ENCODE results near the gene FOXM1. TPM values are rescaled to one million over a fixed set of nuclear protein-coding genes. Genes with fewer than 3 reads are reported as not detected.

The FOXM1 gene
- total RNA-seq, 1 donor from 2014 or later, result 8.1 TPM

GRCh38 chr12:2854669-2855453 lies 22.1 kb downstream of the FOXM1 start:
- Histone ChIP-seq H3K4me1 (no peaks in the 10 kb centered on the region), H3K27ac (no peak overlapping the region), H3K27me3 (no peaks in the 10 kb centered on the region), H3K36me3 (no peaks in the 10 kb centered on the region), H3K4me3 (no peak overlapping the region), H3K9me3 (no peaks in the 10 kb centered on the region)
- TF ChIP-seq POLR2AphosphoS5 (IDR thresholded peaks at IDR 0.05; ENCODE audit: insufficient read depth in 1 of 2, low read depth in 1 of 2), result no peak
- TF ChIP-seq, protein P1, sequence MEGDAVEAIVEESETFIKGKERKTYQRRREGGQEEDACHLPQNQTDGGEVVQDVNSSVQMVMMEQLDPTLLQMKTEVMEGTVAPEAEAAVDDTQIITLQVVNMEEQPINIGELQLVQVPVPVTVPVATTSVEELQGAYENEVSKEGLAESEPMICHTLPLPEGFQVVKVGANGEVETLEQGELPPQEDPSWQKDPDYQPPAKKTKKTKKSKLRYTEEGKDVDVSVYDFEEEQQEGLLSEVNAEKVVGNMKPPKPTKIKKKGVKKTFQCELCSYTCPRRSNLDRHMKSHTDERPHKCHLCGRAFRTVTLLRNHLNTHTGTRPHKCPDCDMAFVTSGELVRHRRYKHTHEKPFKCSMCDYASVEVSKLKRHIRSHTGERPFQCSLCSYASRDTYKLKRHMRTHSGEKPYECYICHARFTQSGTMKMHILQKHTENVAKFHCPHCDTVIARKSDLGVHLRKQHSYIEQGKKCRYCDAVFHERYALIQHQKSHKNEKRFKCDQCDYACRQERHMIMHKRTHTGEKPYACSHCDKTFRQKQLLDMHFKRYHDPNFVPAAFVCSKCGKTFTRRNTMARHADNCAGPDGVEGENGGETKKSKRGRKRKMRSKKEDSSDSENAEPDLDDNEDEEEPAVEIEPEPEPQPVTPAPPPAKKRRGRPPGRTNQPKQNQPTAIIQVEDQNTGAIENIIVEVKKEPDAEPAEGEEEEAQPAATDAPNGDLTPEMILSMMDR (IDR thresholded peaks at IDR 0.05), result no peak
- DNase-seq (ENCODE audit: extremely low spot score in 2 of 2), result no peak
- intact Hi-C loops (cut with DNase I), result no loop called here

GRCh38 chr12:2853626-2854025 lies 23.3 kb downstream of the FOXM1 start:
- no peak for DNase-seq (ENCODE audit: extremely low spot score in 2 of 2)
- H3K27me3 ChIP-seq, result no peaks in the 10 kb centered on the region
- TF ChIP-seq, protein P1 (IDR thresholded peaks at IDR 0.05), result peak; percentile 27 to 79 (median 72)
- TF ChIP-seq POLR2AphosphoS5 (IDR thresholded peaks at IDR 0.05; ENCODE audit: insufficient read depth in 1 of 2, low read depth in 1 of 2), result no peak
- intact Hi-C loops (cut with DNase I), result no loop called here
- H3K36me3 ChIP-seq, result no peaks in the 10 kb centered on the region
- H3K9me3 ChIP-seq, result no peaks in the 10 kb centered on the region
- H3K27ac ChIP-seq, result no peak overlapping the region
- no peaks in the 10 kb centered on the region for H3K4me1 ChIP-seq
- no peak overlapping the region for H3K4me3 ChIP-seq

DNA sequence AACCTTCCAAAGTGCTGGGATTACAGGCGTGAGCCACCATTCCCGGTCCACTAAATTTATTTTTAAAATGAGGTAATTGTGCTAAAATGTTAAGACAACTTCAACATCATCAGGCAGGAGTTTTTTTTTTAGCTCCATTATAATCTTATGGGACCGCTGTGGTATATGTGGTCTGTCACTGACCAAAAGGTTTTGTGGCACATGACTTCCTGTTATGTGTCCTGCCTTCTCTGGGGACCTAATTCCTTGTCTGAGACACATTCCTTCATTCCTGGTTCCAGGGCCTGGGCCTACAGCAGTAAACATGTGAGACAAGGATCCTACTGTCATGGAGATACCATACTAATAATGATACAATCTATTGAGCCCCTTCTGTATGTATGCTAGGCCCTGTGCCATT lies 25.0 kb downstream of the FOXM1 start:
- Histone ChIP-seq H3K9me3 (no peaks in the 10 kb centered on the region), H3K36me3 (no peaks in the 10 kb centered on the region), H3K27me3 (no peaks in the 10 kb centered on the region), H3K4me1 (no peaks in the 10 kb centered on the region), H3K27ac (no peak overlapping the region), H3K4me3 (no peak overlapping the region)
- TF ChIP-seq, protein P1 (IDR thresholded peaks at IDR 0.05), result no peak
- TF ChIP-seq POLR2A (IDR thresholded peaks at IDR 0.05) (no peak), POLR2AphosphoS5 (IDR thresholded peaks at IDR 0.05; ENCODE audit: insufficient read depth in 1 of 2, low read depth in 1 of 2) (no peak)
- intact Hi-C loops (cut with DNase I), result no loop called here
- DNase-seq (ENCODE audit: extremely low spot score in 2 of 2), result no peak

DNA sequence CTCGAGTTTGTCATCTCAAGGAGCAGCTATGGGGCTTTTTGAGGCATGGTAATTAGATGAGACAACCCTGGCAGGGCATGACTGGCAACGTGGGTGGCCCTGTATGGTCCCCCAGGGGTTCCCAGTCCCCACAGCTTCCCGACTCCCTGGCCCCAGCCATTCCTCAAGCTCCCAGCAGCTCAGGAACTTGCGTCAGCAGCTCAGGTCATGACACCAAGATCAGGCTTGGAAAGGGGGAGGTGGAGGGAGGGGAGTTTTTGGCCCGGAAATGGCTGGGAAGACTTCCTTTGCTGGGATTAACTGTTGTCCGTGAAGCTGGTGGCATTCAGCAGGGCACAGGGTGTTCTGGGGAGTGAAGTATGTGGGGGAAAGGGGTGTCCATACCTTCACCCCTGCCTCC lies 31.7 kb downstream of the FOXM1 start:
- DNase-seq (ENCODE audit: extremely low spot score in 2 of 2), result no peak

GRCh38 chr12:2844786-2845185 lies 32.2 kb downstream of the FOXM1 start:
- Histone ChIP-seq H3K4me3 (no peak overlapping the region), H3K27ac (peak overlapping the region; percentile 6), H3K4me1 (no peaks in the 10 kb centered on the region), H3K9me3 (no peaks in the 10 kb centered on the region), H3K27me3 (no peaks in the 10 kb centered on the region), H3K36me3 (no peaks in the 10 kb centered on the region)
- no peak for TF ChIP-seq POLR2A (IDR thresholded peaks at IDR 0.05)
- TF ChIP-seq, protein P1 (IDR thresholded peaks at IDR 0.05), result no peak
- TF ChIP-seq POLR2AphosphoS5 (IDR thresholded peaks at IDR 0.05; ENCODE audit: insufficient read depth in 1 of 2, low read depth in 1 of 2), result no peak
- no peak for DNase-seq (ENCODE audit: extremely low spot score in 2 of 2)
- intact Hi-C loops (cut with DNase I), result no loop called here

More for the DNA sequence above, 31.7 kb downstream of the FOXM1 start:
- Histone ChIP-seq H3K4me1 (no peaks in the 10 kb centered on the region), H3K27me3 (no peaks in the 10 kb centered on the region), H3K4me3 (no peak overlapping the region), H3K9me3 (no peaks in the 10 kb centered on the region), H3K27ac (peak overlapping the region; percentile 6), H3K36me3 (no peaks in the 10 kb centered on the region)
- intact Hi-C loops (cut with DNase I), result no loop called here
- TF ChIP-seq POLR2AphosphoS5 (IDR thresholded peaks at IDR 0.05; ENCODE audit: insufficient read depth in 1 of 2, low read depth in 1 of 2) (no peak), POLR2A (IDR thresholded peaks at IDR 0.05) (no peak)
- TF ChIP-seq, protein P1 (IDR thresholded peaks at IDR 0.05), result no peak
